WTC11 (cell line): Measurements from ENCODE around the gene HJURP. TPM values are rescaled to one million over a fixed set of nuclear protein-coding genes. Genes with fewer than 3 reads are reported as not detected.
"Not testable (repeated sequence)": the region's sequence is repeated elsewhere in the genome, so short reads cannot be mapped to it uniquely, and the experiment has no call there.

Source experiments
- ATAC-seq: fragments of 200-7000 bp; cut with Tn5 transposase; 2 replicates; pipeline ENCODE4 v1.10.0; 2021; ENCODE audit warnings: mild to moderate bottlenecking, moderate library complexity
- CTCF ChIA-PET: fragments of 300-600 bp; sonication (Branson Sonifier 250); formaldehyde crosslinking; loops from one replicate; lab custom pipeline; 2021; ENCODE audit warnings: antibody characterized with exemption; lab: Charles Lee
- POLR2A ChIA-PET: fragments of 350-600 bp; sonication (Branson Sonifier 250); formaldehyde crosslinking; loops from one replicate; lab custom pipeline; 2021; ENCODE audit warnings: antibody characterized with exemption; lab: Charles Lee
- DNase-seq: peaks from one replicate; pipeline ENCODE4 v3.0.0; 2021; ENCODE audit warnings: low spot score
- H3K27ac Mint-ChIP-seq: 2 replicates; pipeline ENCODE4 v1.8.0; 2021; ENCODE audit warnings: mixed read lengths
- H3K27me3 Mint-ChIP-seq: 2 replicates; pipeline ENCODE4 v1.8.0; 2021; ENCODE audit warnings: low read depth, mild to moderate bottlenecking, moderate library complexity, mixed read lengths
- H3K36me3 Mint-ChIP-seq: 2 replicates; pipeline ENCODE4 v1.8.0; 2021; ENCODE audit warnings: mixed read lengths
- H3K4me1 Mint-ChIP-seq: 2 replicates; pipeline ENCODE4 v1.8.0; 2022; ENCODE audit warnings: mixed read lengths
- H3K4me3 Mint-ChIP-seq: 2 replicates; pipeline ENCODE4 v1.8.0; 2021; ENCODE audit warnings: mild to moderate bottlenecking, moderate library complexity, mixed read lengths
- H3K9me3 Mint-ChIP-seq: 2 replicates; pipeline ENCODE4 v1.8.0; 2021; ENCODE audit warnings: mixed read lengths
- ELF4 ChIP-seq: sonication (generic); formaldehyde crosslinking; IDR thresholded peaks from 2 replicates; pipeline ENCODE4 v1.8.1; 2022; ENCODE audit warnings: low read depth, mild to moderate bottlenecking, moderate library complexity, missing genetic modification reagents
- ETV6 ChIP-seq: sonication (generic); formaldehyde crosslinking; IDR thresholded peaks from 2 replicates; pipeline ENCODE4 v1.8.1; 2022; ENCODE audit warnings: mild to moderate bottlenecking, missing genetic modification reagents
- FOXK1 ChIP-seq: sonication (generic); formaldehyde crosslinking; IDR thresholded peaks from 2 replicates; pipeline ENCODE4 v1.8.0; 2022; ENCODE audit warnings: mild to moderate bottlenecking, moderate library complexity, missing genetic modification reagents
- JUN ChIP-seq: sonication (generic); formaldehyde crosslinking; IDR thresholded peaks from 2 replicates; pipeline ENCODE4 v1.8.0; 2023; ENCODE audit warnings: mild to moderate bottlenecking, missing genetic modification reagents
- MXD4 ChIP-seq: fragments of 250-450 bp; sonication (Bioruptor Pico); IDR thresholded peaks from 2 replicates; pipeline ENCODE4 v1.8.0; 2021; ENCODE audit warnings: mild to moderate bottlenecking, moderate library complexity, borderline replicate concordance
- SP1 ChIP-seq: sonication (generic); formaldehyde crosslinking; conservative IDR thresholded peaks from 2 replicates; pipeline ENCODE4 v1.8.1; 2022; ENCODE audit warnings: missing genetic modification reagents
- TCF7 ChIP-seq: sonication (generic); formaldehyde crosslinking; IDR thresholded peaks from 2 replicates; pipeline ENCODE4 v1.8.0; 2022; ENCODE audit warnings: mild to moderate bottlenecking, low read depth, missing genetic modification reagents, moderate library complexity
- ZNF396 ChIP-seq: fragments of 250-450 bp; sonication (Bioruptor Pico); IDR thresholded peaks from 2 replicates; pipeline ENCODE4 v1.8.0; 2021; ENCODE audit warnings: mild to moderate bottlenecking, moderate library complexity, borderline replicate concordance
- total RNA-seq: library from RNA; stranded (reverse); gene quantifications from 3 replicates; pipeline ENCODE4 v1.2.3, GENCODE V29; 2021
- TF ChIP-seq, protein P1 (sequence below): sonication (generic); formaldehyde crosslinking; IDR thresholded peaks from 2 replicates; pipeline ENCODE4 v1.8.0; 2022; ENCODE audit warnings: missing genetic modification reagents
- TF ChIP-seq, protein P2 (sequence below): fragments of 250-450 bp; sonication (Bioruptor Pico); IDR thresholded peaks from 2 replicates; pipeline ENCODE4 v1.9.0; 2021; ENCODE audit warnings: mild to moderate bottlenecking, borderline replicate concordance
- TF ChIP-seq, protein P3 (sequence below): sonication (generic); formaldehyde crosslinking; IDR thresholded peaks from 2 replicates; pipeline ENCODE4 v1.8.1; 2022; ENCODE audit warnings: mild to moderate bottlenecking, moderate library complexity, missing genetic modification reagents

HJURP gene
- total RNA-seq, 1 experiment from 2014 or later = 83.7 TPM

DNA sequence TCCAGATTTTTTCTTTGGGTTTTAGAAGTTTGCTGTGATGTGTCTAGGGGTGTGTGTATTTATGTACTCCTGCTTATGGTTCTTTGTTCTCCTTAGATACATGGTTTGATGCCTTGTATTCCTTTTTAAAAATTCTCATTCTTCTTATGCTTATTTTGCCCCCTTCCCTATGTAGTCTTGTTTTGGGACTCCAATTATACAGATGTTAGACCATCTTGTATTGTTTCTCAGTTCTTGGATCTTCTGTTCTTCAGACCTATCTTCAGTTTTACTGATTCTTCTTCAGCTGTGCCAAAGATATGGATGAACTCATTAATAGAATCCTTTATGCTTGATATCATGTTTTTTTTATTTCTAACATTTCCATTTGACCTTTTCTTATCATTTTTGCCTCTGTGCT, 28.0 kb upstream of the HJURP start:
- Mint-ChIP-seq H3K27ac (no peak overlapping the region), H3K4me3 (no peak overlapping the region), H3K36me3 (peaks cover 5% of the 10 kb centered on the region), H3K27me3 (peaks cover 20% of the 10 kb centered on the region), H3K4me1 (no peaks in the 10 kb centered on the region), H3K9me3 (peaks cover 33% of the 10 kb centered on the region)
- ChIA-PET CTCF (no interaction called here), POLR2A (no interaction called here)
- TF ChIP-seq ZNF396 (no peak), SP1 (CRISPR knock-in tag) (no peak)
- ATAC-seq (no peak), DNase-seq (no peak)

DNA sequence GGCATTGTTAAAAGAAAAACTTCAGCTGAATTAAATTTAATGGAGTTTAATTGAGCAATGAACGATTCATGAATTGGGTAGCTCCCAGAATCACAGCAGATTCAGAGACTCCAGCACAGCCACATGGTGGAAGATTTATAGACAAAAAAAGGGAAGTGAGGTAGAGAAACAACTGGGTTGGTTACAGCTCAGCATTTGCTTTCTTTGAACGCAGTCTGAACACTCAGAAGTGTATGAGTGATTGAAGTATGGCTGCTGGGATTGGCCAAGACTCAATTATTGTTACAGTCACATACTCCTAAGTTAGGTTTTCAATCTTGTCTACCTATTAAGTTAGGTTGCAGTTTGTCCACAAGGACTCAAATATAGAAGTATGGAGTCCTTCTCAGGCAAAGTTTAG, 17.8 kb upstream of the HJURP start:
- Mint-ChIP-seq H3K27me3 (peaks cover 68% of the 10 kb centered on the region), H3K9me3 (peaks cover 23% of the 10 kb centered on the region)
- H3K4me1 Mint-ChIP-seq, H3K27ac Mint-ChIP-seq, H3K36me3 Mint-ChIP-seq, ATAC-seq, DNase-seq, H3K4me3 Mint-ChIP-seq, POLR2A ChIA-PET: not testable (repeated sequence)
- CTCF ChIA-PET = interaction anchor here (1.3 kb wide), 1 partner anchor 15 kb away, joined by 3 read pairs; no protein-coding TSS in a partner anchor

DNA sequence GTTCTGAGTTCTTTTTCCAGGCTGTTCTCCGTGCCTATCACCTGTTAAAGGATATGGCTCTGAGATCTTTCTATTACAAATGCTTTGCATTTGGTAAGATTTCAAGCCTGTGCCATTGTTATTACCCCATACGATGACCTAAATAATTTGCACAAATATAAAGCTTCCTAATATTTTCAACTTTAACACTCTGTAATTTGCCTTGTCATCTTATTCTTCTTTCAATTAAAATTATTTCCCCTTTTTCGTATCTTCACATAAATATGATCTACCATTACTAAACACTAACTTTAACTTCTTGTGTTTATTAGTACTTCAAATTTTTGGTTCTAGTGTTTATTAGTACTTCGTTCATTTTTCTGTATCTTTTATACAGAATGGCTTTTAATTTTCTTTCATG, 17.1 kb upstream of the HJURP start:
- POLR2A ChIA-PET = no interaction called here
- CTCF ChIA-PET = interaction anchor here (1.3 kb wide), 1 partner anchor 14 kb away, joined by 3 read pairs; no protein-coding TSS in a partner anchor
- Mint-ChIP-seq H3K27ac (no peak overlapping the region), H3K27me3 (peaks cover 65% of the 10 kb centered on the region), H3K9me3 (peaks cover 22% of the 10 kb centered on the region), H3K36me3 (peaks cover 11% of the 10 kb centered on the region), H3K4me1 (peaks cover 3% of the 10 kb centered on the region; the same call in 1 of the 2 replicates), H3K4me3 (no peak overlapping the region)
- DNase-seq (no peak), ATAC-seq (no peak)
- TF ChIP-seq FOXK1 (CRISPR knock-in tag) = no peak
- no peak for TF ChIP-seq ELF4 (CRISPR knock-in tag)
- no peak for TF ChIP-seq JUN
- TF ChIP-seq, protein P1, sequence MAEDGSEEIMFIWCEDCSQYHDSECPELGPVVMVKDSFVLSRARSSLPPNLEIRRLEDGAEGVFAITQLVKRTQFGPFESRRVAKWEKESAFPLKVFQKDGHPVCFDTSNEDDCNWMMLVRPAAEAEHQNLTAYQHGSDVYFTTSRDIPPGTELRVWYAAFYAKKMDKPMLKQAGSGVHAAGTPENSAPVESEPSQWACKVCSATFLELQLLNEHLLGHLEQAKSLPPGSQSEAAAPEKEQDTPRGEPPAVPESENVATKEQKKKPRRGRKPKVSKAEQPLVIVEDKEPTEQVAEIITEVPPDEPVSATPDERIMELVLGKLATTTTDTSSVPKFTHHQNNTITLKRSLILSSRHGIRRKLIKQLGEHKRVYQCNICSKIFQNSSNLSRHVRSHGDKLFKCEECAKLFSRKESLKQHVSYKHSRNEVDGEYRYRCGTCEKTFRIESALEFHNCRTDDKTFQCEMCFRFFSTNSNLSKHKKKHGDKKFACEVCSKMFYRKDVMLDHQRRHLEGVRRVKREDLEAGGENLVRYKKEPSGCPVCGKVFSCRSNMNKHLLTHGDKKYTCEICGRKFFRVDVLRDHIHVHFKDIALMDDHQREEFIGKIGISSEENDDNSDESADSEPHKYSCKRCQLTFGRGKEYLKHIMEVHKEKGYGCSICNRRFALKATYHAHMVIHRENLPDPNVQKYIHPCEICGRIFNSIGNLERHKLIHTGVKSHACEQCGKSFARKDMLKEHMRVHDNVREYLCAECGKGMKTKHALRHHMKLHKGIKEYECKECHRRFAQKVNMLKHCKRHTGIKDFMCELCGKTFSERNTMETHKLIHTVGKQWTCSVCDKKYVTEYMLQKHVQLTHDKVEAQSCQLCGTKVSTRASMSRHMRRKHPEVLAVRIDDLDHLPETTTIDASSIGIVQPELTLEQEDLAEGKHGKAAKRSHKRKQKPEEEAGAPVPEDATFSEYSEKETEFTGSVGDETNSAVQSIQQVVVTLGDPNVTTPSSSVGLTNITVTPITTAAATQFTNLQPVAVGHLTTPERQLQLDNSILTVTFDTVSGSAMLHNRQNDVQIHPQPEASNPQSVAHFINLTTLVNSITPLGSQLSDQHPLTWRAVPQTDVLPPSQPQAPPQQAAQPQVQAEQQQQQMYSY = no peak
- TF ChIP-seq, protein P2, sequence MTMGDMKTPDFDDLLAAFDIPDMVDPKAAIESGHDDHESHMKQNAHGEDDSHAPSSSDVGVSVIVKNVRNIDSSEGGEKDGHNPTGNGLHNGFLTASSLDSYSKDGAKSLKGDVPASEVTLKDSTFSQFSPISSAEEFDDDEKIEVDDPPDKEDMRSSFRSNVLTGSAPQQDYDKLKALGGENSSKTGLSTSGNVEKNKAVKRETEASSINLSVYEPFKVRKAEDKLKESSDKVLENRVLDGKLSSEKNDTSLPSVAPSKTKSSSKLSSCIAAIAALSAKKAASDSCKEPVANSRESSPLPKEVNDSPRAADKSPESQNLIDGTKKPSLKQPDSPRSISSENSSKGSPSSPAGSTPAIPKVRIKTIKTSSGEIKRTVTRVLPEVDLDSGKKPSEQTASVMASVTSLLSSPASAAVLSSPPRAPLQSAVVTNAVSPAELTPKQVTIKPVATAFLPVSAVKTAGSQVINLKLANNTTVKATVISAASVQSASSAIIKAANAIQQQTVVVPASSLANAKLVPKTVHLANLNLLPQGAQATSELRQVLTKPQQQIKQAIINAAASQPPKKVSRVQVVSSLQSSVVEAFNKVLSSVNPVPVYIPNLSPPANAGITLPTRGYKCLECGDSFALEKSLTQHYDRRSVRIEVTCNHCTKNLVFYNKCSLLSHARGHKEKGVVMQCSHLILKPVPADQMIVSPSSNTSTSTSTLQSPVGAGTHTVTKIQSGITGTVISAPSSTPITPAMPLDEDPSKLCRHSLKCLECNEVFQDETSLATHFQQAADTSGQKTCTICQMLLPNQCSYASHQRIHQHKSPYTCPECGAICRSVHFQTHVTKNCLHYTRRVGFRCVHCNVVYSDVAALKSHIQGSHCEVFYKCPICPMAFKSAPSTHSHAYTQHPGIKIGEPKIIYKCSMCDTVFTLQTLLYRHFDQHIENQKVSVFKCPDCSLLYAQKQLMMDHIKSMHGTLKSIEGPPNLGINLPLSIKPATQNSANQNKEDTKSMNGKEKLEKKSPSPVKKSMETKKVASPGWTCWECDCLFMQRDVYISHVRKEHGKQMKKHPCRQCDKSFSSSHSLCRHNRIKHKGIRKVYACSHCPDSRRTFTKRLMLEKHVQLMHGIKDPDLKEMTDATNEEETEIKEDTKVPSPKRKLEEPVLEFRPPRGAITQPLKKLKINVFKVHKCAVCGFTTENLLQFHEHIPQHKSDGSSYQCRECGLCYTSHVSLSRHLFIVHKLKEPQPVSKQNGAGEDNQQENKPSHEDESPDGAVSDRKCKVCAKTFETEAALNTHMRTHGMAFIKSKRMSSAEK = no peak
- no peak for TF ChIP-seq MXD4 (CRISPR knock-in tag)
- TF ChIP-seq ETV6 = no peak
- TF ChIP-seq TCF7 (CRISPR knock-in tag) = no peak
- TF ChIP-seq, protein P3, sequence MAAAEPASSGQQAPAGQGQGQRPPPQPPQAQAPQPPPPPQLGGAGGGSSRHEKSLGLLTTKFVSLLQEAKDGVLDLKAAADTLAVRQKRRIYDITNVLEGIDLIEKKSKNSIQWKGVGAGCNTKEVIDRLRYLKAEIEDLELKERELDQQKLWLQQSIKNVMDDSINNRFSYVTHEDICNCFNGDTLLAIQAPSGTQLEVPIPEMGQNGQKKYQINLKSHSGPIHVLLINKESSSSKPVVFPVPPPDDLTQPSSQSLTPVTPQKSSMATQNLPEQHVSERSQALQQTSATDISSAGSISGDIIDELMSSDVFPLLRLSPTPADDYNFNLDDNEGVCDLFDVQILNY (CRISPR knock-in tag) = no peak
